Activated T-helper 2 cell treated with anti-CD3 and anti-CD28 coated beads, Interferon-gamma antibody, Interleukin-2, Interleukin-4, amounts not matched to agents 10 μg/mL and 5 μg/mL and 100 μg/mL, durations not matched to agents 14 hours and 24 hours and 36 hours (primary cell): Measurements from ENCODE around the gene METTL14. TPM values are rescaled to one million over a fixed set of nuclear protein-coding genes. Genes with fewer than 3 reads are reported as not detected.

ENCODE experiments used
- DNase-seq: peaks from one replicate; pipeline ENCODE4 v3.0.0; 2021; ENCODE audit warnings: low spot score
- H3K27ac Mint-ChIP-seq: one replicate; pipeline ENCODE4 v1.8.0; 2021; ENCODE audit warnings: mixed read lengths
- H3K27me3 Mint-ChIP-seq: one replicate; pipeline ENCODE4 v1.8.0; 2021; ENCODE audit warnings: low read depth, mixed read lengths
- H3K36me3 Mint-ChIP-seq: one replicate; pipeline ENCODE4 v1.8.0; 2021; ENCODE audit warnings: low read depth, mixed read lengths
- H3K4me1 Mint-ChIP-seq: one replicate; pipeline ENCODE4 v1.8.0; 2021; ENCODE audit warnings: low read depth, mixed read lengths
- H3K4me3 Mint-ChIP-seq: one replicate; pipeline ENCODE4 v1.8.0; 2021; ENCODE audit warnings: low read depth, mild to moderate bottlenecking, moderate library complexity, mixed read lengths
- H3K9me3 Mint-ChIP-seq: one replicate; pipeline ENCODE4 v1.8.0; 2021; ENCODE audit warnings: mixed read lengths
- intact Hi-C: fragments of 100-400 bp; cut with micrococcal nuclease; formaldehyde crosslinking; loops from one replicate; pipeline ENCODE4 v1.15.1; 2023
- total RNA-seq: library from RNA; stranded (reverse); gene quantifications from 2 replicates; pipeline ENCODE4 v1.2.3, GENCODE V29; 2022

Gene METTL14
- total RNA-seq, 1 donor from 2014 or later = 43.6 TPM

- no peak overlapping the region for H3K4me3 Mint-ChIP-seq
- intact Hi-C loops = no loop called here
- H3K27me3 Mint-ChIP-seq = no peaks in the 10 kb centered on the region
- H3K9me3 Mint-ChIP-seq = no peaks in the 10 kb centered on the region
- H3K4me1 Mint-ChIP-seq = peaks cover 13% of the 10 kb centered on the region
- H3K27ac Mint-ChIP-seq = no peak overlapping the region
- H3K36me3 Mint-ChIP-seq = peaks cover 21% of the 10 kb centered on the region
- DNase-seq = no peak
These were observed 31.1 kb downstream of the METTL14 start for GRCh38 chr4:118716304-118716703.

- DNase-seq = no peak
- no peak overlapping the region for H3K27ac Mint-ChIP-seq
- H3K9me3 Mint-ChIP-seq = no peaks in the 10 kb centered on the region
These were observed 33.4 kb downstream of the METTL14 start for GRCh38 chr4:118718511-118719170.

GRCh38 chr4:118721752-118722151 lies 36.6 kb downstream of the METTL14 start:
- H3K27me3 Mint-ChIP-seq = no peaks in the 10 kb centered on the region
- intact Hi-C loops = no loop called here
- no peak overlapping the region for H3K27ac Mint-ChIP-seq
- H3K4me3 Mint-ChIP-seq = no peak overlapping the region
- peaks cover 32% of the 10 kb centered on the region for H3K36me3 Mint-ChIP-seq
- no peak for DNase-seq
- no peaks in the 10 kb centered on the region for H3K4me1 Mint-ChIP-seq
- no peaks in the 10 kb centered on the region for H3K9me3 Mint-ChIP-seq

More at GRCh38 chr4:118718511-118719170, 33.4 kb downstream of the METTL14 start:
- intact Hi-C loops = no loop called here
- no peaks in the 10 kb centered on the region for H3K27me3 Mint-ChIP-seq
- H3K4me3 Mint-ChIP-seq = no peak overlapping the region
- peaks cover 15% of the 10 kb centered on the region for H3K36me3 Mint-ChIP-seq
- no peaks in the 10 kb centered on the region for H3K4me1 Mint-ChIP-seq

GRCh38 chr4:118723369-118723768 lies 38.2 kb downstream of the METTL14 start:
- no peaks in the 10 kb centered on the region for H3K4me1 Mint-ChIP-seq

GRCh38 chr4:118727360-118727759 lies 42.2 kb downstream of the METTL14 start:
- Mint-ChIP-seq H3K4me1 (peaks cover 14% of the 10 kb centered on the region), H3K4me3 (no peak overlapping the region)
- DNase-seq = no peak

More at GRCh38 chr4:118723369-118723768, 38.2 kb downstream of the METTL14 start:
- DNase-seq = no peak
- Mint-ChIP-seq H3K36me3 (peaks cover 41% of the 10 kb centered on the region), H3K27ac (no peak overlapping the region), H3K9me3 (no peaks in the 10 kb centered on the region), H3K4me3 (no peak overlapping the region), H3K27me3 (no peaks in the 10 kb centered on the region)
- intact Hi-C loops = no loop called here

GRCh38 chr4:118729287-118730286 lies 44.4 kb downstream of the METTL14 start:
- Mint-ChIP-seq H3K4me3 (no peak overlapping the region), H3K4me1 (peaks cover 14% of the 10 kb centered on the region), H3K27me3 (no peaks in the 10 kb centered on the region), H3K27ac (no peak overlapping the region), H3K36me3 (peaks cover 66% of the 10 kb centered on the region), H3K9me3 (no peaks in the 10 kb centered on the region)
- intact Hi-C loops = no loop called here
- DNase-seq = no peak

More at GRCh38 chr4:118727360-118727759, 42.2 kb downstream of the METTL14 start:
- Mint-ChIP-seq H3K9me3 (no peaks in the 10 kb centered on the region), H3K36me3 (peaks cover 58% of the 10 kb centered on the region), H3K27ac (no peak overlapping the region), H3K27me3 (no peaks in the 10 kb centered on the region)
- intact Hi-C loops = no loop called here

GRCh38 chr4:118730683-118731082 lies 45.5 kb downstream of the METTL14 start:
- H3K27me3 Mint-ChIP-seq = no peaks in the 10 kb centered on the region
- H3K36me3 Mint-ChIP-seq = peaks cover 70% of the 10 kb centered on the region
- H3K4me3 Mint-ChIP-seq = no peak overlapping the region
- intact Hi-C loops = no loop called here
- no peak for DNase-seq
- no peak overlapping the region for H3K27ac Mint-ChIP-seq
- H3K9me3 Mint-ChIP-seq = no peaks in the 10 kb centered on the region
- peaks cover 14% of the 10 kb centered on the region for H3K4me1 Mint-ChIP-seq

GRCh38 chr4:118732591-118733330 lies 47.6 kb downstream of the METTL14 start:
- DNase-seq = no peak
- H3K4me1 Mint-ChIP-seq = peaks cover 14% of the 10 kb centered on the region
- intact Hi-C loops = no loop called here
- H3K27ac Mint-ChIP-seq = no peak overlapping the region
- H3K4me3 Mint-ChIP-seq = no peak overlapping the region
- H3K27me3 Mint-ChIP-seq = no peaks in the 10 kb centered on the region
- peaks cover 60% of the 10 kb centered on the region for H3K36me3 Mint-ChIP-seq
- H3K9me3 Mint-ChIP-seq = no peaks in the 10 kb centered on the region

GRCh38 chr4:118734491-118735205 lies 49.5 kb downstream of the METTL14 start:
- DNase-seq = no peak
- H3K4me1 Mint-ChIP-seq = peaks cover 10% of the 10 kb centered on the region
- intact Hi-C loops = no loop called here
- no peak overlapping the region for H3K4me3 Mint-ChIP-seq
- peaks cover 66% of the 10 kb centered on the region for H3K36me3 Mint-ChIP-seq
- no peak overlapping the region for H3K27ac Mint-ChIP-seq
- no peaks in the 10 kb centered on the region for H3K27me3 Mint-ChIP-seq
- no peaks in the 10 kb centered on the region for H3K9me3 Mint-ChIP-seq

GRCh38 chr4:118736900-118737299 lies 51.7 kb downstream of the METTL14 start:
- DNase-seq = no peak
- H3K27me3 Mint-ChIP-seq = no peaks in the 10 kb centered on the region
- no peaks in the 10 kb centered on the region for H3K9me3 Mint-ChIP-seq
- peaks cover 63% of the 10 kb centered on the region for H3K36me3 Mint-ChIP-seq
- H3K27ac Mint-ChIP-seq = no peak overlapping the region
- no peak overlapping the region for H3K4me3 Mint-ChIP-seq
- no peaks in the 10 kb centered on the region for H3K4me1 Mint-ChIP-seq
- intact Hi-C loops = no loop called here

GRCh38 chr4:118738090-118738489 lies 52.9 kb downstream of the METTL14 start:
- Mint-ChIP-seq H3K27me3 (no peaks in the 10 kb centered on the region), H3K9me3 (no peaks in the 10 kb centered on the region), H3K36me3 (peaks cover 56% of the 10 kb centered on the region), H3K27ac (no peak overlapping the region), H3K4me3 (no peak overlapping the region), H3K4me1 (no peaks in the 10 kb centered on the region)
- no peak for DNase-seq
- intact Hi-C loops = no loop called here
